A673 (cell line): ENCODE results near the gene HOXB8. TPM values are rescaled to one million over a fixed set of nuclear protein-coding genes. Genes with fewer than 3 reads are reported as not detected.

Experiments used
- BruUV-seq: library from RNA; stranded (reverse); fragments of 400-500 nt; replicated peaks from 2 replicates; lab custom pipeline; 2021; lab: Mats Ljungman, UMichigan
- CTCF ChIA-PET: fragments of 300-600 bp; sonication (Branson Sonifier 250); formaldehyde crosslinking; loops from one replicate; lab custom pipeline; 2022; ENCODE audit warnings: antibody characterized with exemption; lab: Charles Lee
- POLR2A ChIA-PET: fragments of 300-600 bp; sonication (Branson Sonifier 250); formaldehyde crosslinking; loops from one replicate; lab custom pipeline; 2022; ENCODE audit warnings: antibody characterized with exemption; ENCODE audit not compliant: low non-redundant PET; lab: Charles Lee
- DNase-seq: peaks from one replicate; pipeline ENCODE4 v3.0.0-alpha.2; 2015; ENCODE audit warnings: low spot score
- H3K27ac ChIP-seq: fragments of 200-600 bp; sonication (generic); 2 replicates; pipeline ENCODE4 v1.5.1; 2016; ENCODE audit warnings: mixed run types, low read depth, mild to moderate bottlenecking, mixed read lengths, antibody characterized with exemption, low read length; ENCODE audit not compliant: poor library complexity, severe bottlenecking
- H3K27me3 ChIP-seq: fragments of 200-600 bp; sonication (generic); replicated peaks from 2 replicates; pipeline ENCODE4 v1.6.1; 2017; ENCODE audit warnings: mixed run types, low read depth, mild to moderate bottlenecking, mixed read lengths, antibody characterized with exemption, low read length; ENCODE audit not compliant: insufficient read depth, poor library complexity
- H3K36me3 ChIP-seq: fragments of 200-600 bp; sonication (generic); 2 replicates; pipeline ENCODE4 v1.6.1; 2016; ENCODE audit warnings: mixed run types, mild to moderate bottlenecking, mixed read lengths, antibody characterized with exemption, low read length; ENCODE audit not compliant: insufficient read depth, poor library complexity, severe bottlenecking
- H3K4me1 ChIP-seq: fragments of 200-600 bp; sonication (generic); 2 replicates; pipeline ENCODE4 v1.6.1; 2017; ENCODE audit warnings: mixed run types, mild to moderate bottlenecking, mixed read lengths, antibody characterized with exemption, low read length; ENCODE audit not compliant: insufficient read depth, poor library complexity, severe bottlenecking
- H3K4me3 ChIP-seq: fragments of 200-600 bp; sonication (generic); 2 replicates; pipeline ENCODE4 v1.5.1; 2016; ENCODE audit warnings: low read depth, mixed run types, mild to moderate bottlenecking, mixed read lengths, low read length; ENCODE audit not compliant: poor library complexity, severe bottlenecking
- H3K9me3 ChIP-seq: fragments of 200-600 bp; sonication (generic); 2 replicates; pipeline ENCODE4 v1.6.1; 2016; ENCODE audit warnings: mixed run types, low read depth, mild to moderate bottlenecking, mixed read lengths, antibody characterized with exemption, low read length; ENCODE audit not compliant: poor library complexity, severe bottlenecking
- CTCF ChIP-seq: fragments of 300-800, 200-600 bp; sonication (generic); conservative IDR thresholded peaks from 2 replicates; pipeline ENCODE4 v1.5.1; 2017; ENCODE audit warnings: low read depth, mild to moderate bottlenecking, antibody characterized with exemption, low read length, moderate library complexity, mixed read lengths
- EZH2 ChIP-seq: fragments of 200-600 bp; sonication (generic); IDR thresholded peaks from 2 replicates; pipeline ENCODE4 v1.6.1; 2017; ENCODE audit warnings: borderline replicate concordance, low read depth, mild to moderate bottlenecking, mixed read lengths, antibody characterized with exemption, low read length; ENCODE audit not compliant: poor library complexity, severe bottlenecking
- intact Hi-C: fragments of 100-400 bp; cut with micrococcal nuclease; formaldehyde crosslinking; loops from one replicate; pipeline ENCODE4 v1.10.0; 2022; ENCODE audit not compliant: unreplicated experiment
- total RNA-seq: library from RNA; stranded (reverse); gene quantifications from 2 replicates; pipeline ENCODE4 v1.2.3, GENCODE V29; 2021

HOXB8 gene
- total RNA-seq, 1 experiment from 2014 or later: 13.1 TPM

- ChIA-PET POLR2A (no interaction called here), CTCF (no interaction called here)
- Histone ChIP-seq H3K4me1 (no peaks in the 10 kb centered on the region), H3K4me3 (no peak overlapping the region), H3K9me3 (no peaks in the 10 kb centered on the region), H3K27me3 (no peaks in the 10 kb centered on the region), H3K27ac (no peak overlapping the region), H3K36me3 (no peaks in the 10 kb centered on the region)
- no peak for DNase-seq
- TF ChIP-seq EZH2 (no peak), CTCF (no peak)
- BruUV-seq: no TSS peak
- intact Hi-C loops: no loop called here
Observed at GRCh38 chr17:48655913-48656312, 40.8 kb upstream of the HOXB8 start.

- TF ChIP-seq CTCF (no peak), EZH2 (no peak)
- ChIA-PET CTCF (interaction anchor here (0.7 kb wide), 1 partner anchor 590 kb away, joined by 3 read pairs; no protein-coding TSS in a partner anchor), POLR2A (no interaction called here)
- no peak for DNase-seq
- no TSS peak for BruUV-seq
- Histone ChIP-seq H3K36me3 (no peaks in the 10 kb centered on the region), H3K4me1 (peaks cover 6% of the 10 kb centered on the region), H3K4me3 (no peak overlapping the region), H3K9me3 (no peaks in the 10 kb centered on the region), H3K27ac (no peak overlapping the region), H3K27me3 (no peaks in the 10 kb centered on the region)
- intact Hi-C loops: no loop called here
Observed at GRCh38 chr17:48649741-48650140, 34.6 kb upstream of the HOXB8 start.

GRCh38 chr17:48647963-48648245, 32.8 kb upstream of the HOXB8 start:
- DNase-seq: no peak
- H3K36me3 ChIP-seq: no peaks in the 10 kb centered on the region
- H3K4me3 ChIP-seq: peak overlapping the region; percentile 46
- no TSS peak for BruUV-seq
- TF ChIP-seq EZH2: no peak
- no peak for TF ChIP-seq CTCF
- intact Hi-C loops: no loop called here
- CTCF ChIA-PET: interaction anchor here (0.9 kb wide), 1 partner anchor 12 kb away, joined by 4 read pairs; no protein-coding TSS in a partner anchor
- no peak overlapping the region for H3K27ac ChIP-seq
- peaks cover 6% of the 10 kb centered on the region for H3K4me1 ChIP-seq
- peaks cover 4% of the 10 kb centered on the region for H3K27me3 ChIP-seq
- no peaks in the 10 kb centered on the region for H3K9me3 ChIP-seq
- POLR2A ChIA-PET: no interaction called here
